Gastroesophageal sphincter (tissue), 3 donors: ENCODE data around the gene FHOD3.

Source experiments
- EP300 ChIP-seq: sonication (generic); formaldehyde crosslinking; IDR thresholded peaks from one replicate; pipeline ENCODE4 v1.6.1; 2017; ENCODE audit warnings: antibody characterized with exemption, mild to moderate bottlenecking
- TF ChIP-seq, protein P1 (sequence below), 4 experiments: fragments of 200-600 bp in 2 of 4; fragments of 450-650 bp in 2 of 4; sonication (generic) in 1 of 4; IDR thresholded peaks; one replicate each; pipeline ENCODE4 v1.5.1; 2017 to 2019; ENCODE audit warnings: antibody characterized with exemption in 4 of 4, mild to moderate bottlenecking in 2 of 4, moderate library complexity in 2 of 4

DNA sequence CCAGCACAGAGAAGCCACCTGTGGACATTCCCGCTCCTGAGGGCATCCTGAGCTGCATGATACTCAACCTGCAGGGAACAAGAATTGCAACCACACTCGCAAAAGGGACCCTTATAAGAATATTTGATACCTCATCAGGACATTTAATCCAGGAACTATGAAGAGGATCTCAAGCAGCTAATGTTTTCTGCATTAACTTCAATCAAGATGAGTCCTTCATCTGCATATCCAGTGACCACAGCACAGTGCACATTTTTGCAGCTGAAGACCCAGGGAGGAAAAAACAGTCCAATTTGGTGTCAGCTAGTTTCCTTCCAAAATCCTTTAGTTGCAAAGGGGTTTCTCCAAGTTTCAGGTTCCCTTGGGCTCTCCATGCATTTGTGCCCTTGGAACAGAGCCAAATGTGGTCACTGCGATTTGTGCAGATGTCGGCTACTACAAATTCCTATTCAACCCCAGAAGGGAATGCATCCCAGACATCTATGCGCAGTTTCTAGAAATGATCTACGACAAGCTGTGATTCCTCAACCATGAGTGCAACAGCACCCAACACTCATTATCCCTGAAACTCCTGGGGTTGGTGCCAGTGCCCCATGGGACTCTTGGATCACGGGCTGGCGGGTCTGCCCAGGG lies 23.3 kb upstream of the FHOD3 start:
- TF ChIP-seq, protein P1, sequence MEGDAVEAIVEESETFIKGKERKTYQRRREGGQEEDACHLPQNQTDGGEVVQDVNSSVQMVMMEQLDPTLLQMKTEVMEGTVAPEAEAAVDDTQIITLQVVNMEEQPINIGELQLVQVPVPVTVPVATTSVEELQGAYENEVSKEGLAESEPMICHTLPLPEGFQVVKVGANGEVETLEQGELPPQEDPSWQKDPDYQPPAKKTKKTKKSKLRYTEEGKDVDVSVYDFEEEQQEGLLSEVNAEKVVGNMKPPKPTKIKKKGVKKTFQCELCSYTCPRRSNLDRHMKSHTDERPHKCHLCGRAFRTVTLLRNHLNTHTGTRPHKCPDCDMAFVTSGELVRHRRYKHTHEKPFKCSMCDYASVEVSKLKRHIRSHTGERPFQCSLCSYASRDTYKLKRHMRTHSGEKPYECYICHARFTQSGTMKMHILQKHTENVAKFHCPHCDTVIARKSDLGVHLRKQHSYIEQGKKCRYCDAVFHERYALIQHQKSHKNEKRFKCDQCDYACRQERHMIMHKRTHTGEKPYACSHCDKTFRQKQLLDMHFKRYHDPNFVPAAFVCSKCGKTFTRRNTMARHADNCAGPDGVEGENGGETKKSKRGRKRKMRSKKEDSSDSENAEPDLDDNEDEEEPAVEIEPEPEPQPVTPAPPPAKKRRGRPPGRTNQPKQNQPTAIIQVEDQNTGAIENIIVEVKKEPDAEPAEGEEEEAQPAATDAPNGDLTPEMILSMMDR (IDR thresholded peaks at IDR 0.05) = no peak
- TF ChIP-seq EP300 = no peak
